GM12873 (cell line): Measurements from ENCODE around the gene PLA2G4C.

ENCODE experiments used
- TF ChIP-seq, protein P1 (sequence below): IDR thresholded peaks from 2 replicates; pipeline ENCODE4 v1.5.1; 2012; ENCODE audit warnings: low read depth, mild to moderate bottlenecking, moderate library complexity, low read length, control low read depth; ENCODE audit not compliant: insufficient read depth; ENCODE audit errors: missing control alignments

The PLA2G4C gene

DNA sequence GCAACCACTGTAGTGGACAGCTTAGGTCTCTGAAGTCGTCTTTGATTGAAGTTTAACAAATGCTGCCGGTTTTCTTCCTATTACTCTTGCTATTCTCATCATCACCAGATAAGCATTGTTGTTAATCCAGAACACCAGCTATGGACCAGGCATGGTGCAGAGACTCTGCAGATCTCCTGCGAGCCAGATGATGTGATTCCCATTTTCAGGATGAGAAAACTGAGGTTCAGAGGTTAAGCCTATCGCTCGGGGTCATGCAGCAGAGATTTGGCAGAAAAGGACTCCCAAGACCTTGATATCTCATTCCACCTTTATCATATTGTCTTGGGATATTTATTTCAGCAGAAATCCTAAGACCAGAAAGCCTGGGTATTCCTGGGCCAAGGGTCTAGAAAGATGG is 50.2 kb downstream of the PLA2G4C start:
- TF ChIP-seq, protein P1, sequence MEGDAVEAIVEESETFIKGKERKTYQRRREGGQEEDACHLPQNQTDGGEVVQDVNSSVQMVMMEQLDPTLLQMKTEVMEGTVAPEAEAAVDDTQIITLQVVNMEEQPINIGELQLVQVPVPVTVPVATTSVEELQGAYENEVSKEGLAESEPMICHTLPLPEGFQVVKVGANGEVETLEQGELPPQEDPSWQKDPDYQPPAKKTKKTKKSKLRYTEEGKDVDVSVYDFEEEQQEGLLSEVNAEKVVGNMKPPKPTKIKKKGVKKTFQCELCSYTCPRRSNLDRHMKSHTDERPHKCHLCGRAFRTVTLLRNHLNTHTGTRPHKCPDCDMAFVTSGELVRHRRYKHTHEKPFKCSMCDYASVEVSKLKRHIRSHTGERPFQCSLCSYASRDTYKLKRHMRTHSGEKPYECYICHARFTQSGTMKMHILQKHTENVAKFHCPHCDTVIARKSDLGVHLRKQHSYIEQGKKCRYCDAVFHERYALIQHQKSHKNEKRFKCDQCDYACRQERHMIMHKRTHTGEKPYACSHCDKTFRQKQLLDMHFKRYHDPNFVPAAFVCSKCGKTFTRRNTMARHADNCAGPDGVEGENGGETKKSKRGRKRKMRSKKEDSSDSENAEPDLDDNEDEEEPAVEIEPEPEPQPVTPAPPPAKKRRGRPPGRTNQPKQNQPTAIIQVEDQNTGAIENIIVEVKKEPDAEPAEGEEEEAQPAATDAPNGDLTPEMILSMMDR: no peak

DNA sequence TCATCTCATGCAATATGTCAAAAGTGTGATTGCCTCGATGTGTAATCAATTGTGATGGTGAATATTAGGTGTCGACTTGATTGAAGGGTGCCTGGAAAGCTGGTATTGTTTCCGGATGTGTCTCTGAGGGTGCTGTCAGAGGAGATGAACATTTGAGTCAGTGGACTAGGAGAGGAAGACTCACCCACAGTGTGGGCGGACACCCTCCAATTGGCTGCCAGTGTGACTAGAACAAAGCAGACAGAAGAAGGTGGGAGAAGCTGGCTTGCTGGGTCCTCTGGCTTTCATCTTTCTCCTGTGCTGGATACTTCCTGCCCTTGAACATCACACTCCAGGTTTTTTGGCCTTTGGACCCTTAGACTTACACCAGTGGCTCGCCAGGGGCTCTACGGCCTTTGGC is 51.3 kb downstream of the PLA2G4C start:
- TF ChIP-seq, protein P1: no peak

DNA sequence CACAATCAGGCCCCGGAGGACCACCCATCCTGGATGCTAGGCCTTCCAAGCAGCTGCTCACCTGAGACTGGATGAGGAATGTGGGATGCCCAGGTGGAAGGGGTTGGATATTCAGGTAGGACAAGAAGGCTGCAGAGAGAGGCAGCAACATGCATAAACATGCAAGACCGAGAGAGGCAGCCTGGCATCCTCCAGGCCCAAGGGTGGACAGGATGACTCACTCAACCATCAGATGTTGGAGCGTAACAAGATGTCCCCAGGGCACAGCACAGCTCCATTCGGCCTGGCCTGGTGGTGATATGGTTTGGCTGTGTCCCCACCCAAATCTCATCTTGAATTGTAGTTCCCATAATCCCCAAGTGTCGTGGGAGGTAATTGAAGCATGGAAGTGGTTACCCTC is 56.8 kb downstream of the PLA2G4C start:
- TF ChIP-seq, protein P1: no peak

DNA sequence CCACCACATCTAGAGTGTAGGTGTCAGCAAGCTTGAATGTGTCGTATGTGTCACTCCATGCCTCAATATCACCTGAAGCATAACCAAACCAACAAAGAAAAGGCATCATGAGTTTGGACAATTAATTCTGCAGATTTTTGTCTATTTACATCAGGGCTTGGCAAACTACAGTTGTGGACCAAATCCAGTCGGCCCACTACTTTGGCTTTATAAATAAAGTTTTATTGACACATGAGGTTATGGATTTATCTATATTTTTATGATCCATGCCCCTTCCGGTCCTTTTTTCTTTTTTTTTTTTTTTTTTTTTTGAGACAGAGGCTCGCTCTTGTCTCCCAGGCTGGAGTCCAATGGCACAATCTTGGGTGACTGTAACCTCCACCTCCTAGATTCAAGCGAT is 57.5 kb downstream of the PLA2G4C start:
- TF ChIP-seq, protein P1: no peak

DNA sequence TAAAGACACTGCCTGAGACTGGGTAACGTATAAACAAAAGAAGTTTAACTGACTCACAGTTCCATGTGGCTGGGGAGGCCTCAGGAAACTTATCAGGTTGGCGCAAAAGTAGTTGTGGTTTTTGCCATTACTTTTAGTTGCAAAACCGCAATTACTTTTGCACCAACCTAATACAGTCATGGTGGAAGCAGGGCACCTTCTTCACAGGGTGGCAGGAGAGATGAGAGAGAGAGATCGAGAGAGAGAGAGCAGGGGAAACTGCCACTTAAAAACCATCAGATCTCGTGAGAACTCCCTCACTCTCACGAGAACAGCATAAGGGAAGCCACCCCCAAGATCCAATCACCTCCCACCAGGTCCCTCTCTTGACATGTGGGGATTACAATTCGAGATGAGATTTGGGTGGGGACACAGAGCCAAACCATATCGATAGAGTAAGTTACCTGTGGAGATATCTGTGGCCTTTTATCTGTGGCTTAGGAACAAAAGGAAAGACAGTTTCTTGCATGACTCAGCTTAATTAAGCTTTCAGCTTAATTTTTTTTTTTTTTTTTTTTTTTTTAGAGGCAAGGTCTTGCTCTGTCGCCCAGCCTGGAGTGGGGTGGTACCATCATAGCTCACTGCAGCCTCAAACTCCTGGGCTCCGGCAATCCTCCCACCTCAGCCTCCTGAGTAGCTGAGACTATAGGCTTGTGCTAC is 59.1 kb downstream of the PLA2G4C start:
- TF ChIP-seq, protein P1: no peak

DNA sequence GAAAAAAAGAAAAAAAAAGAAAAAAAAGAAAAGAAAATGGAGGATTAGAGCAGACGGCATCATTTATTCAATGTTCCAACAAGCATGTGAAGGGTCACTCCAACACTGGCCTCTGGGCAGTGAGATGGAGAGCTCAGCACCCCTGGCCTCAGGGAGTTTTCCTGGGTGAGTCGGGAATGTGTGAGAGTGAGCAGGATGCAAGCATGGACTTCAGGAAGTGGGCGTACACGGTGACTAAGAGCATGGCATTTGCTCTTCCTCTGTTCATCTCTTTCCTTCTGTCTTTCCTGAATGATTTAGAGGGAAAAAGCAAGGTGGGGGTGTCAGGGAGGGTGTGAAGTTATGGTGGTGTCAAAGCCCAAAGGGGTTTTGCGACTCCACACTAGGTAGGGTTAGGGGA is 66.1 kb downstream of the PLA2G4C start:
- TF ChIP-seq, protein P1: no peak

DNA sequence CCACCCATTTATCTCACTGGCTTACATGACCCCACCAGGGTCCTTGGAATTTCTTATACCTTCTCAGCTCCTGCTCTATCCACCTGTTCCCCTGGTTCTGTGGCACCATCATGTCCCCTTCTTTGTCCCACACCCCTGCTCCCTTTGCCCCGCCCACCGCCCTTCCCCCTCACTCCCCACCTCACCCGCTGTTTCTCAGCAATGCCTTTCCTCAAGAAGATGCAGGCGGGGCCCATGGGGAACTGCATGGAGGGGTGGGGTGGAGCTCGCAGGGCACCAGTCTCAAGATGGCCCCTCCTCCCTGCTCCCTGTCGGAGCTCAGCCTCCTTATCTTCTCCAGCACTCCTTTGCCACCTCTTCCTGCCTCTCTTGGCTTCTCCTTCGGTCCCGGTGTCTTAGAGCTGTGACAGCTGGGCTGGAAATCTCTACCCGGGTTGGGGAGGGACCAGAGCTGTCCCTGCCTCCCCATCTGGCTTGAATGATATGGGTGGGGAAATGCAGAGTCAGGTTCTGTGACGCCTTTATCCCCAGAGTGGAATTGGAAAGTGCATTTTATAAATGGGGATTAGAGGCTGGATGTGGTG is 66.8 kb downstream of the PLA2G4C start, which contains the start of gene CABP5:
Gene CABP5, minus strand, starts transcription at position 405 of the 584 bp plus-strand sequence. Its CDS starts 157 bp downstream, at position 248.
- TF ChIP-seq, protein P1: no peak
